ENCODE data around the gene GALNT14. TPM values are rescaled to one million over a fixed set of nuclear protein-coding genes. Genes with fewer than 3 reads are reported as not detected.

GALNT14 gene
- total and polyA plus RNA-seq, 2 donors (not counting 1 experiment from before 2014, with no cell fraction given) = 0.15 to 0.83 TPM

GRCh38 chr2:30935795-30936194 is 202.4 kb downstream of the GALNT14 start:
- Histone ChIP-seq H3K4me2 (ENCODE audit: extremely low read depth, insufficient read depth, low read length) (no peak overlapping the region), H3K4me1 (ENCODE audit: control insufficient read depth, extremely low read depth, insufficient read depth, low read length) (no peaks in the 10 kb centered on the region), H3K27me3 (ENCODE audit: control insufficient read depth, insufficient read depth, low read length) (no peaks in the 10 kb centered on the region), H3K27ac (ENCODE audit: insufficient read depth, low read length) (no peak overlapping the region), H3K9me3 (ENCODE audit: control insufficient read depth, insufficient read depth, low read depth, low read length) (no peaks in the 10 kb centered on the region), H3K36me3 (ENCODE audit: control insufficient read depth, insufficient read depth, low read length) (no peaks in the 10 kb centered on the region), H3K4me3 (replicated peaks in 1 of 4; ENCODE audit: control extremely low read depth in 1 of 4, insufficient read depth in 1 of 4, low read depth in 3 of 4, low read length in 4 of 4) (no peak overlapping the region), H2AFZ (ENCODE audit: low read length) (no peak overlapping the region), H3K79me2 (ENCODE audit: control insufficient read depth, insufficient read depth, low read length) (no peaks in the 10 kb centered on the region), H4K20me1 (ENCODE audit: control insufficient read depth, extremely low read depth, insufficient read depth, low read length) (no peaks in the 10 kb centered on the region), H3K9ac (ENCODE audit: insufficient read depth, low read length) (no peak overlapping the region)
- DNase-seq (ENCODE audit: low read depth in 2 of 2) = no peak
- no peak for TF ChIP-seq CTCF (conservative IDR thresholded peaks at IDR 0.05 in 1 of 2, IDR thresholded peaks at IDR 0.05 in 1 of 2; ENCODE audit: low read depth in 1 of 2, low read length in 2 of 2)
- TF ChIP-seq EZH2 (IDR thresholded peaks at IDR 0.05; ENCODE audit: low read length, missing control alignments) = no peak

- Histone ChIP-seq H3K36me3 (ENCODE audit: control insufficient read depth, insufficient read depth, low read length) (no peaks in the 10 kb centered on the region), H3K79me2 (ENCODE audit: control insufficient read depth, insufficient read depth, low read length) (no peaks in the 10 kb centered on the region), H3K9ac (ENCODE audit: insufficient read depth, low read length) (no peak overlapping the region), H3K4me2 (ENCODE audit: extremely low read depth, insufficient read depth, low read length) (no peak overlapping the region), H3K4me3 (replicated peaks in 1 of 4; ENCODE audit: control extremely low read depth in 1 of 4, insufficient read depth in 1 of 4, low read depth in 3 of 4, low read length in 4 of 4) (no peak overlapping the region), H3K27me3 (ENCODE audit: control insufficient read depth, insufficient read depth, low read length) (no peaks in the 10 kb centered on the region), H3K27ac (ENCODE audit: insufficient read depth, low read length) (no peak overlapping the region), H3K9me3 (ENCODE audit: control insufficient read depth, insufficient read depth, low read depth, low read length) (no peaks in the 10 kb centered on the region), H2AFZ (ENCODE audit: low read length) (no peak overlapping the region), H3K4me1 (ENCODE audit: control insufficient read depth, extremely low read depth, insufficient read depth, low read length) (no peaks in the 10 kb centered on the region), H4K20me1 (ENCODE audit: control insufficient read depth, extremely low read depth, insufficient read depth, low read length) (no peaks in the 10 kb centered on the region)
- no peak for TF ChIP-seq CTCF (conservative IDR thresholded peaks at IDR 0.05 in 1 of 2, IDR thresholded peaks at IDR 0.05 in 1 of 2; ENCODE audit: low read depth in 1 of 2, low read length in 2 of 2)
- no peak for TF ChIP-seq EZH2 (IDR thresholded peaks at IDR 0.05; ENCODE audit: low read length, missing control alignments)
- DNase-seq (ENCODE audit: low read depth in 2 of 2) = no peak
Measured at GRCh38 chr2:30934066-30934465, 204.2 kb downstream of the GALNT14 start.

- Histone ChIP-seq H4K20me1 (ENCODE audit: control insufficient read depth, extremely low read depth, insufficient read depth, low read length) (no peaks in the 10 kb centered on the region), H3K27ac (ENCODE audit: insufficient read depth, low read length) (no peak overlapping the region), H3K36me3 (ENCODE audit: control insufficient read depth, insufficient read depth, low read length) (no peaks in the 10 kb centered on the region), H3K9ac (ENCODE audit: insufficient read depth, low read length) (no peak overlapping the region), H3K4me3 (replicated peaks in 1 of 4; ENCODE audit: control extremely low read depth in 1 of 4, insufficient read depth in 1 of 4, low read depth in 3 of 4, low read length in 4 of 4) (no peak overlapping the region), H3K9me3 (ENCODE audit: control insufficient read depth, insufficient read depth, low read depth, low read length) (no peaks in the 10 kb centered on the region), H3K79me2 (ENCODE audit: control insufficient read depth, insufficient read depth, low read length) (no peaks in the 10 kb centered on the region), H3K4me2 (ENCODE audit: extremely low read depth, insufficient read depth, low read length) (no peak overlapping the region), H3K4me1 (ENCODE audit: control insufficient read depth, extremely low read depth, insufficient read depth, low read length) (no peaks in the 10 kb centered on the region), H3K27me3 (ENCODE audit: control insufficient read depth, insufficient read depth, low read length) (no peaks in the 10 kb centered on the region), H2AFZ (ENCODE audit: low read length) (no peak overlapping the region)
- DNase-seq (ENCODE audit: low read depth in 2 of 2) = no peak
- TF ChIP-seq EZH2 (IDR thresholded peaks at IDR 0.05; ENCODE audit: low read length, missing control alignments) = no peak
- no peak for TF ChIP-seq CTCF (conservative IDR thresholded peaks at IDR 0.05 in 1 of 2, IDR thresholded peaks at IDR 0.05 in 1 of 2; ENCODE audit: low read depth in 1 of 2, low read length in 2 of 2)
Measured at GRCh38 chr2:30933496-30933895, 204.7 kb downstream of the GALNT14 start.

All from fibroblast of lung (primary cell).